GM19452 (cell line): Measurements from ENCODE around the gene METTL1.

Experiments
- ATAC-seq: cut with Tn5 transposase; IDR thresholded peaks from one replicate; pipeline ENCODE4 v1.9.1; 2021; ENCODE audit not compliant: unreplicated experiment

METTL1 gene

DNA sequence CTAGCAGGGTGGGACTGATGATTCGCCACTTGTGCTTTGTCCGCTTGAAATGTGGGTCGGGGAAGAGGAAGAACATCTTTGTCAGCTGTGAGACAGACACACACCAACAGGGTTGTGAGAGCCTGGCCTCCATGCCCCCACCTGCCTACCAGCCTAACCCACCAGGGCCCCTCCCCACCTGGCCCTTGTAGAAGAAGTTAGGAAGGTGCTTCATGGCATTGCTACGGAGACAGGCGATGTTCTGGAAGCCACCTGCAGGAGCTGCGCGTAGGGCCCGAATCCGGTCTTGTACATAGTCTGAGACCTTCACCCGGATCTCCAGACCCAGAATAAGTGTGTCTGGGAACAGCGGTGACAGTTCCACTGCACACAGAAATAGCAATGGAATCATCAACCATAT, 2.3 kb downstream of the METTL1 start:
- no peak for ATAC-seq

DNA sequence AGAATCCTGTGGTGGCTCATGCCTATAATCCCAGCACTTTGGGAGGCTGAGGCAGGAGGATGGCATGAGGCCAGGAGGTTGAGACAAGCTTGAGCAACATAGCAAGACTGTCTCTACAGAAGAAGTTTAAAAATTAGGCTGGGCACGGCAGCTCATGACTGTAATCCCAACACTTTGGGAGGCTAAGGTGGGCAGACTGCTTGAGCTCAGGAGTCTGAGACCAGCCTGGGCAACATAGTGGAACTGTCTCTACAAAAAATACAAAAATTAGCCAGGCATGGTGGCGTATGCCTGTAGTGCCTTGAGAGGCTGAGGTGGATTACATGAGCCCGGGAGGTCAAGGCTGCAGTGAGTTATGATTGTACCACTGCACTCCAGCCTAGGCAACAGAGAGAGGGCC, 4.0 kb downstream of the METTL1 start:
- no peak for ATAC-seq

DNA sequence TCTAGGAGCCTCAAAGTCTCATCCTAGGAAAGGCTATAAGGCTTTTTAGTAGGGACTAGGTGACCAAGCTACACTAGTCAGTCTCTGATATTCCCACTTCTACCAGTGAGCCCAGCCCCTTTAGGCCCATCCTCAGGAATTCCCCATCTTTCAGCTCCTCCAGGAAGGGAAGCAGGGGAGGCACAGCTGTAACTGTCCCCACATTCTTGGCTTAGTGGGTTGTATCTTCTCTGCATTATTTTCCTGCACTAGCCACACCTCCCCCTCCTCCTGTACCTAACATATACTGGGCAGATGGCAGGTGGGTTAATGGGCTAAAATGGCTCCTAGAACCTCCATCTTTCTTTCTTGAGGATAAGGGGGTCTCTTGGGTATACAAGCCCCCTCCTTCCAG, 4.6 kb downstream of the METTL1 start:
- ATAC-seq, result no peak

DNA sequence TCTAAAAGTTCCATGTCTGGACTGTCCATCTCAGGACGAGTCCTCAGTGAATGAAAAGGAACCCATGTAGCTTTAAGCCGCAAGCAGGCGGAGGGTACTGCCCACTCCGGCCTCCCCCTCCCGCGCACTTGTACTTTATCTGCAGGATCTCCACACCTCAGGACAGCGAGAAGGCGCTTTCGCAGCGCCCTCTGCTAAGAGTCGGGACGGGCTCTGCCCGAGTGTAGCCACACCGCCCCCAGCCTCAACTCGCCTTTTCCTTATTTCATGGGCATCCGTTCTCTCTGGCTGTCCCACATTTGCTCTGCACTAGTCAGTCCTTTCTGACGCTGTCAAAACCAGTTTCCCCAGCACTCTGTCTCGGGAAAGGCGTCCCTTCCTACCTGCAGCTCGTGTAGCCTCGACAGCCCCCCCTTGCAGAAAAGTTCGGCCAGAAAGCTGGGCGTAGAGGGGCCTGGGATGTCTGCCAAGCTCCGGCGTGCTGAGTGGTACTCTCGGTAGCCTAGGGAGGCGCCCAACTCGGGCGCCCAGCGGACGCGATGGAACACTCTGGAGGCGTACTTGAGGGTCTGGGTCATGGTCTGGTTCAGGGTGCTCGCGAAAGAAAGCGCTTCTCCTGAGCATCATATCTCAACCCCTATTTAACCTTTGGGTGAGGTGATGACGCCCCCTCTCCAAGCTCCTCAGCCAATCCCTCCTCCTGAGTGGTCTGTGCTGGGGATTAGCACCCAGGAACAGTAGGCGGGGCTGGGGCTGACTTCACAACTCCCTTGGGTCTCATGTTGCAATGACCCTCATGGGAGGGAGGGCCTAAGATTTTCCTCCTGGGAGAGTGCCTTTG, 5.2 kb downstream of the METTL1 start, which contains the start of gene CYP27B1:
Gene CYP27B1, minus strand, starts transcription at position 615 of the 841 bp plus-strand sequence. Its CDS starts 37 bp downstream, at position 578.
- ATAC-seq, result no peak

DNA sequence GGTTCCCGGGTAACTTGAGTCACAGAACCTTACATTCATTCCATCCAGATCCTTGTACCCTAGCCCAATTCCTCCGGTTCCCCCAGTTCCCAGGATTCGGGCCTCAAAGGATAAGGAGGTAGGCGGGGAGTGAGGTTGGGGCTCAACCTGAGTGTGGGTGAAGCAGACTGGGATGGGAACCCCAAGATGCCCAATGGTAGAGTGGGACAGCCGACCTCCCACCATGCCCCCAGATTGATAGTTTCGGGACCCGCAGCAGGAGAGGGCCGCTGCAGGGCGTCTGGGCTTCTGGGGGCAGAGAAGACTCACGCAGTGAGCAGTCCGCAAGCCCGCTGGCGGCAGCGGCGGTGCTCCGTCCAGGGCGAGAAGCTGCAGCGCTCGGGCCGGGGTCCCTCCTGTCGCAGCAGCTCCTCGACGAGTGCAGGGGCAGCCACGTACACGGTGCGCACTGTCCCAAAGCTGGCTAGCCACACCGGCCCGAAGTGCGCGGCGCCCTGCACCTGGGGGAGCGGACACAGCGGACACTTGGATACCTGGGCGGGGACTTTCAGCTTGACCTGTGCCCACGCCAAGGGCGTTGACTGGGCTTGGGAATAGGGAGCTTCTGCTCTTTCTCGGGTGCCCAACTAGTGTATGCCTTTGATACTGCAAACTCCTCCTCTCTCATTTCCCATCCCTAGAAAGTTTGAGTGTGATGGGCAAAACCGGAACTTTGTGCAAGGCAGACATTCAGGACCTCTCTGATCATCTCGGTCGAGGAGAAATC, 6.0 kb downstream of the METTL1 start:
- no peak for ATAC-seq

DNA sequence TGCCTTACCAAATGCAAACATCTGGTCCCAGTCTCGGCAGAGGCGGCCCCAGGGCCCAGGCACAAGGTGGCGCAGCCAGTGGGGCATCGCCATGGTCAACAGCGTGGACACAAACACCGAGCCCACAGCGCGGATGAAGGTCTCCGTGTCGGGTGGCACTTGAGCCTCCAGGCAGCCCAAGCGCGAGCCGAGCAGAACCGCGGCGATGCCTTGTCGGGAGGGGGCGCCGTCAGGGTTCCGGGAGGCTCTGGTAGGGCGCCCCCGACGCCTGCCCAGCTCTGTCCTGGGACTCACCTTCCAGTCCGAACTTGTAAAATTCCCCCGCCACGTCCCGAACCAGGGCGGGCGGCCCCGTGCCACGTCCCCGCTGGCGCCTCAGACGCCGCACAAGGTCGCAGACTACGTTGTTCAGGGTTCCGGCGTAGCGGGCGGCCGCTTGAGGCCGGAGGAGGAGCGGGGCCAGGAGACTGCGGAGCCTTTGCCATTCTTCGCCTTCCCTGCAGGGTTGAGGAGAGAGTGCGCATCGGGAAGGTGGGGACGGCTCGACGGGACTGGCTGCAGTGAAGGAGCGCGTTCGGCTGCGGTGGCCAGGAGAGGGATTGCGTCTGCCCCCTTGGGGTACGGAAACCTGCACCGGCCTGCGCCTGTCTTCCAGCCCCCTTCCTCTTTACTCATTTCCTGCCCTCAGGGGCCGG, 6.8 kb downstream of the METTL1 start:
- ATAC-seq, result peak; percentile 68

DNA sequence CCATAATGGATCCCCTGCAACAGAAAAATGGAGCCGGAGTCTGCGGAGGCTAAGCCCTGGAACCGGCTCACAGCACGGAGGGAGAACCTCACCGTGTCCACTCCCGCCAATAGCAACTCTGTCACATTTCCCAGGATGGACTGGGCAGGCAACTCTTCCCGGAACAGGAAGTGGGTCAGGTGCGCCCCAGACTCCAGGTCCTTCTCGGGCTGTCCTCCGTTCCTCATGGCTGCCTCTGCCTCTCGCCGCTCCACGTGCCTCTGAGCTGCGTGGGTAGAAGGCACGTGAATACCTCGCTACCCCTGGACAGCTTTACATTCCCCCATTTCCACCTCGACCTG, 7.3 kb downstream of the METTL1 start:
- ATAC-seq, result no peak

DNA sequence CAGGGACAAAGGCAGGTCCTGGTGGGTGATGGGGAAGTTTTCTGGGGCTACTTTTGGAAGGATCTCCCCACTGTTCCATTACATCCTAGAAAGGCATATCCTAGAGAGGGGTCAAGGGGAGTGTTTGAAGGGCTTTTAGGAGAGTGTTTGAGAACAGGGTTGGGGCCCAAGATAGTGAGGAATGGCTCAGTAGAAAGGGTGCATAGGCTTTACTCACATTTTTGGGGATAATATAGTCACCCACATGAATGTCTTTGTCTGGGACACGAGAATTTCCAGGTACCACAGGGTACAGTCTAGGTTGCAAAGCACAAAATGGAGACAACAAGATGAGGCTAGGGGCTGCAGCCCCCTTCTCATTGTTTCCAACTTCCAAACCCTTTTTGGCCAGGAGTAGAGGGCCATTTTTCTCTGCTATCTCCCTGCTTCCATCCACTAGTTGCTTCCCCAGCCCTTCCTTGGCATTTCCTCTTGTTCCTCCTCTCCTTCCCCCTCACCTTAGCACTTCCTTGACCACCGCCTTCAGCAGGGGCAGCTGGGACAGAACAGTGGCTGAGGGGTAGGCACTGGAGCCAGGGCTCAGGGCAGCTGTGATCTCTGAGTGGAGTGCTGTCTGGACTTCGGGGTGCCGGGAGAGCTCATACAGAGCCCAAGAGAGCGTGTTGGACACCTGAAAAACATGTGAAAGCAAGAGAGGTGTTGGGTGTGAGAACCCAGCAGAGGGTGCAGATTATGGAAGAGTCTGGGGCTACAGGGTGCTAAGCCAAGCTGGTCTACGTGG, 7.8 kb downstream of the METTL1 start:
- no peak for ATAC-seq

DNA sequence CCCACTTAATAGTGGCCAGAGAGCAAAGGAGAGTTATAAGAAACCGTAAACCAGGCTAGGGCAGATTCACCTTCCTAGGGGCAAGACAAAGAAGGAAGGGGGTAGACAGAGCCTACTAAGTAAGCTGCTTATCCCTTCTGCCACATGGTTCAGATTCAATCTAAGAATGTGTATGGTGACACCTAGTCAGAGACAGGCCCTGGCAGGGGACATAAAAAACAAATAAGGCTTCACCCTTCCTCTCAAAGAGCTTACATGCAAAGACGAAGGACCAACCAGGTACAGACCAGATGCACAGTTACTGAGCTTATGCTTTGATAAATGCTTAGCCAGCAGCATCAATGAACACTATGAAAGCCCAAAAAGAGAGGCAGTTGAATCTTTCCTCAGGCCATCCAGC, 9.4 kb downstream of the METTL1 start:
- ATAC-seq, result no peak

DNA sequence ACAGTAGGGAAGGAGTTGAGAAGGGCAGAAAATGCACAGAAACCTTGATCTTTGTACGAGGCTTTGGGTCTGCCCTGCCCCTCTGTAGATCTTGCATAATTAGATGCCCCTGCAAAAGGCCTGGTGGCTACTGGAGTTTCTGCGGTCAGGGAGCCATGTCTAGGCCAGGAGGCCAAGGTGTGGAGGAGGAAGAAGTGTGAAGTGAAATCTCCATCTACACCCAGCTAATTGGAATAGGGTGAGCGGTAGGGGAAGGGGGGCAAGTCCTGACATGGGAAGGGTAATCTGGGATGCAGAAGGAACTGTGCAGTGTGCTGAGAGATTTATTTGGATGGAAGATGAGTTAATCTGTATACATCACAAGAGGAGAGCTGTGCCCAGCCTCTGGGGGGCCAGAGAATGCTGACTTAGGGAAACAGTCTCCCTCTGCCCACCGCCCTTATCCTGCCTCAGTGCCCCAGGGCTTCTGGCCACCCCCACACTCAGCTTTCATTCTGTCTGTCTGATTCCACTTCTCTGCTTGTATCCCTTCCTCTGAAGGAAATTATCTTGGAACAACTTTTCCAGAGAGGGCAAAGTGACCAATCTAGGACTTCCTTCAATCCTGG, 10.4 kb downstream of the METTL1 start:
- ATAC-seq, result no peak

DNA sequence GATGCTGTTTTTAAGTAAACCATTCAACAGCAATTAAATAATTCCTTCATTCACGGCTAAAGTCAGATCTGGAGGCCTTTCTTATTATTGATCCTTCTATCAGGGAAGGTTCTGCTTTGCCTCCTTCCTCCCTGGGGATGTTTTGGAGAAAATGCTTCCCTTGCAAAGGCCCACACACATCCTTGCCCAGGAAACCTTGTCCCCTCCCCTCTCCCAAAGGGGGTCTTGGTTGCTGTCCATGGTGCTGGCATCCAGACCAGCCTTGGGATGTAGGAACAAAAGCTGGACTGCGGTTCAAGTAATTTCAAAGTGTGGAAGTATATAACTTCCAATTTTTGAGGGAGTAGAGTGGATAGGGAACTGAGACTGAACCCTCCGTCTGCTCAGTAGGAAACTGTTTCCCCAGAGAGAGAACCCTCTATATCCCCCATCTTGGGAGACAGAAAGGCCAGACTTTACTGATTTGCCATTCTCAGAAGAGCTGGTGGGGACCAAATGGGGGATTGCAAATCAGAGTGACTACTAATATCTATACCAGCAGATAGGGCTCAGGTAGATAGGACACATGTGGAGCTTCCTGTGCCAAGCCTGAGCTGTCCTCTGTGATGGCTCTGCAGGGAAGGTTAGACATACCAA, 11.4 kb downstream of the METTL1 start:
- ATAC-seq, result no peak

DNA sequence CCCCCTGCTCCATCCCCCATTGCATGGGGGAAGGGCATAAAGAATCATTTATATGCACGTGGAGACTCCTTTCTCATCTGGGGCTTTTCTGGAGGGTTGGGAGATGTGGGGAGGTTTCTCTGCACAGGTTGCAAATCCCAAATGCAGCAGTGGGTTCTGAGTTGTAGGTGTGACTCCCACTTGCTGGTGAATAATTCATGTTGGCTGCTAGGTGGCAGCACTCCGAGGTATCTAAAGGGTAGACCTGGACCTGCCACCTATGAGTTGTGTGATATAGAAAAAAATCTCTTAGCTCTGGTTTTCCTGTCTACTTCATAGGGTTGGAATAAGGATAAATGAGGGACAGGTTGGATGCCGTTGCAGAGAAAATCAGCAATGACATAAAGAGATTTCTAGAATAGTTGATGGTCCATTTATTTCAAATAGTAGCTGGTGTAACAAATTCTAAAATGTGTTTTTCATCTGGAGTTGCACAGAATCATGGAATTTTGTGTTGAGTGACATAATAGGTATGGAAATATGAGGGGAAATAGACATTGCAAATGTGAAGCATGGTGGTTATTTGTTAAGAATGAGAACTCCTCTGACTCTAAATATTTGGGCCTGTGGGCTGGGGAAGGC, 12.4 kb downstream of the METTL1 start:
- no peak for ATAC-seq

DNA sequence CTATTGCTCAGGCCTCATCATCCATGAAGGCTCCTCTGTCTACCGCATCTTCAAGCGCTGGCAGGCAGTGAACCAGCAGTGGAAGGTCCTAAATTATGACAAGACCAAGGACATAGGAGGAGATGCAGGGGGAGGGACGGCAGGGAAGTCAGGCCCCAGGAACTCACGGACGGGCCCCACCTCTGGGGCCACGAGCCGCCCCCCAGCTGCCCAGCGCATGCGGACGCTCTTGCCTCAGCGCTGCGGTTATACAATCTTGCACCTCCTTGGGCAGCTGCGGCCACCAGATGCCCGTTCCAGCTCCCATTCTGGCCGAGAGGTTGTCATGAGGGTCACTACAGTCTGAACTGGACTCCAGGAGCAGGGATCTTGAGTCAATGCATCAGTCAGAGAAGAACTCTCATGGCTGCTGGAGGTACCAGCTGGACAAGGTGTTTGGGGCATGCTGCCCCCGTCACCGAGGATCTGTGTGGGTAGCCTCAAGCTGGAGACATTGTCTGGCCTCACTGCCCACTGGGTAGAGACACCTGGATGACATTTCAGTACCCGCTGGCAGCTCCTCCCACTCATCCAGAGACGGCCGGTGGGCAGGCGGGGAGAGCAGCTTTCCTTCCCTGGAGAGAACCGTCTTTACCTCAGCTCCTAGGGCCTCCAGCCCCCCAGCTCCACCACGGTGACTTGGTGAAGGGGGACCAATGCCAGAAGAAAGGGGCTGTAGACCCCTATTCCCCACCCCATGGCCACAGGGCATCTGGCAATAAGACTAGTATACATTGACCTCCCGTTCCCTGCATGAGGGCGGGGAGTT, 13.1 kb downstream of the METTL1 start:
- no peak for ATAC-seq

DNA sequence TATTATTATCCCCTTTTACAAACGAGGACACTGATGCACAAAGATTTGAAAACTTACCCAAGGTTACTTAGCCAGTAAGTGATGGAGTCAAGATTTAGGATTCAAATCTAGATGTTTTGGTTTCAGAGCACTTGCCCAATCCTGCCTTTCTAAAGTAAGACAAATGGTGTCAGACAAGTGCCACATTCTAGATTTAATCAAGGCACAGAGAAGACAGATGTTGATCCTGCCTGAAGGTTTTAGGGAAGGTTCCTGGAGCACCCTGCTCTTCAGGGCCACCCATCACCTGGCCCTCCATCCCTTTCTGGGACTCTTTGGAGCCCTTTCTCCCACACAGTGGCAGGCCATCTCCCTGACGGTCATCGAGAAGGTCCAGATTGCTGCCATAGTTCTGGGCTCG, 14.1 kb downstream of the METTL1 start:
- no peak for ATAC-seq

DNA sequence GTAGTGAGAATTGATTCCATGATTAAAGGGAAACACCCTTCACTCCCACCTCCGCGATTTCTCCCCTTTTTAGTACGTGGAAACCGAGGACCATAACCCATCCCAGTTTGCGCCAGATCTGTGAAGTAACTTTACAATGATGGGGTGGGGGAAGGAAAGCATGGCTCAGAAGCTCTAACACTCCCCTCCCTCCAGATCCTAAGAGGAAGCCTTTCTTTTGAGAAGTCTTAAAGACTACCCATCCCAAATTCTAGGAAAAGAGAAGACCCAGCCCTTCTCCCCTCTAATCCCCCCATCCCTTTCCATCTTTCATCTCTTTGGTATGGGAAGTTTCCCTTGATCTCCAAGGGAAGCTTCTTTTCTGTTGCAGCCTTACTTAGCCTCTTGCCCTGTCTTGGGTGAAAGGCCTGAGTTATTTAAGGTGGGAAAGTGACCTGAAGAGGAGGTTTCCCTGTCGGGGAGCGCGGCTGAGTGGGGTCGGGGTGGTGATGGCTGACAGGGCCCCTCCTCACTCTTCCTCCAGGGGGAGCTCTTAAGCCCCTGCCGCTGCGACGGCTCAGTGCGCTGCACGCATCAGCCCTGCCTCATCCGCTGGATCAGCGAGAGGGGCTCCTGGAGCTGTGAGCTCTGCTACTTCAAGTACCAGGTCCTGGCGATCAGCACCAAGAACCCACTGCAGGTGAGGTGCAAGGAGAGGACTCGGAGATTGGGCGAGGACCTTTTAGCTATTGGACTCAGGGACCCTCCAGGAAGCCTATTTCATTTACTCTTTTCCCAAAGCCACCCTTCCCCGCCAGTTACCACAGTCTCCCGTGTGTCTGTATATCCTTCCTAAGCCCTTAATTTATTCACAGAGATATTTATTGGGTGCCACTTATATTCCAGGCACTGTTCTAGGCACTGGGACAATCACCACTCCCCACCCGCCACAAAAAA, 15.2 kb downstream of the METTL1 start:
- no peak for ATAC-seq

DNA sequence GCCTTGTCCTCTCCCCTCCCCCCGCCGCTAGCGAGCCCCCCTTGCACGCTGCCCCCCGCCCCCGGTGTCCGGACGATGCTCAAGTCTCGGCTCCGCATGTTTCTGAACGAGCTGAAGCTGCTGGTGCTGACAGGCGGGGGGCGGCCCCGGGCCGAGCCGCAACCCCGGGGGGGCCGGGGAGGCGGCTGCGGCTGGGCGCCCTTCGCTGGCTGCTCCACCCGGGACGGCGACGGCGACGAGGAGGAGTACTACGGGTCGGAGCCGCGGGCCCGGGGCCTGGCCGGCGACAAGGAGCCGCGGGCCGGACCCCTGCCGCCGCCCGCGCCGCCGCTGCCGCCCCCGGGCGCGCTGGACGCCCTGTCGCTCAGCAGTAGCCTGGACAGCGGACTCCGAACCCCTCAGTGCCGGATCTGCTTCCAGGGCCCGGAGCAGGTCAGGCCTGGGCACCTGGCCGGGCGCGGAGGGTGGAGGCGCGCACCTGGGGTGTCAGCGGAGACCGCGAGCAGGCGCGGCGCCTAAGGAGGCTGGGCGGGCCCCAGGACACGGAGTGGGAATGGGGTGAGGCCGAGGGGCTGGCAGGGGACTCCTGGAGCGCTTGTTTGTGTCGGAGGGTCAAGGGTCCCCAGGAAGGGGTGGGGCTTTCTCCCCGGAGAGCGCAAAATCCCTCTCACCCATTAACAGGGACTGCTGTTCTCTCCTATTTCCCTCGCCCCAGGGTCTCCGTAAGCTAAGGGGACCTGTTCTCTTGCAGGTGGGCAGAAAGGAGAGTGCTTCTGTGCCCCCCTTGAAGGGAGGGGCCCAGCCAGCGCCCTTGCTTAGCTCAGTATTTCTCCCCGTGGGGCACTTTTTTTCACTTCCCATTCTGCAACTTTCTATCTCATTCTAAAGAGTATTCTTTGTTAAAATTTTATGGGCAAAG, 16.2 kb downstream of the METTL1 start:
- ATAC-seq, result no peak

DNA sequence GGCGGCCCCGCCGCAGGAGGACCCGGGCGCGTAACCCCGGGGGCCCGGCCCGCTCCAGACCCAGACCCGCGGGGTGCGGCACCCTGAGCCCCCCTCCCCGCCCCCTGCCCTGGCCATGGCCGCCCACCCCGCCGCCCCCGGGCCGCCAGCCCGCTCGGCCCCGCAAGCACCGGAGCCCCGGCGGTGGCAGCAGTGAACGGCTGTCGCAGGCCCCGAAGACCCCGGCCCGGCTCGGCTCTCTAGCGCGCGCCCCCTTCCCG, 16.8 kb downstream of the METTL1 start:
- ATAC-seq, result no peak
